Mesodermal cell (in vitro differentiated cells): ENCODE measurements around the gene CCT7.

Experiments
- H3K27ac ChIP-seq: 2 replicates; pipeline ENCODE4 v1.7.0; 2013; ENCODE audit warnings: mild to moderate bottlenecking, low read depth, low read length, moderate library complexity; ENCODE audit not compliant: severe bottlenecking
- H3K36me3 ChIP-seq: 2 replicates; pipeline ENCODE4 v1.7.1; 2013; ENCODE audit warnings: mild to moderate bottlenecking, low read length, moderate library complexity; ENCODE audit not compliant: control insufficient read depth, insufficient read depth
- H3K4me1 ChIP-seq: one replicate; pipeline ENCODE4 v1.7.1; 2013; ENCODE audit warnings: mild to moderate bottlenecking, low read length; ENCODE audit not compliant: insufficient read depth, control insufficient read depth, poor library complexity, severe bottlenecking
- H3K4me3 ChIP-seq: 2 replicates; pipeline ENCODE4 v1.7.0; 2013; ENCODE audit warnings: low read length, control low read depth, mild to moderate bottlenecking; ENCODE audit not compliant: insufficient read depth, poor library complexity, severe bottlenecking; ENCODE audit errors: extremely low read depth
- H3K9me3 ChIP-seq: 2 replicates; pipeline ENCODE4 v1.7.1; 2013; ENCODE audit warnings: mild to moderate bottlenecking, low read length, moderate library complexity; ENCODE audit not compliant: control insufficient read depth
- WGBS, 2 experiments: methylation state at CpG; one replicate each; pipeline ENCODE4 v1.1.5; 2013; ENCODE audit warnings: missing lambda C conversion rate in 2 of 2; ENCODE audit not compliant: insufficient coverage in 2 of 2; 5-methylcytosine and 5-hydroxymethylcytosine counted together

Gene CCT7

GRCh38 chr2:73263540-73264331 is 29.6 kb downstream of the CCT7 start:
- WGBS, 2 experiments, result 95% methylated on average over 7 to 11 of the region's 16 CpGs
- Histone ChIP-seq H3K4me1 (peaks cover 6% of the 10 kb centered on the region), H3K4me3 (no peak overlapping the region), H3K27ac (no peak overlapping the region), H3K9me3 (no peaks in the 10 kb centered on the region), H3K36me3 (no peaks in the 10 kb centered on the region)

- 94% methylated on average over 12 to 15 of the region's 15 CpGs for WGBS, 2 experiments
- Histone ChIP-seq H3K4me3 (no peak overlapping the region), H3K36me3 (no peaks in the 10 kb centered on the region), H3K9me3 (no peaks in the 10 kb centered on the region), H3K27ac (no peak overlapping the region), H3K4me1 (peaks cover 6% of the 10 kb centered on the region)
Observed at GRCh38 chr2:73264332-73264606, 30.2 kb downstream of the CCT7 start.

GRCh38 chr2:73264783-73265182 is 30.7 kb downstream of the CCT7 start:
- 90 to 92% methylated on average over 3 of the region's 4 CpGs for WGBS, 2 experiments
- Histone ChIP-seq H3K4me3 (no peak overlapping the region), H3K27ac (no peak overlapping the region), H3K9me3 (no peaks in the 10 kb centered on the region), H3K4me1 (peaks cover 6% of the 10 kb centered on the region), H3K36me3 (no peaks in the 10 kb centered on the region)

- Histone ChIP-seq H3K27ac (no peak overlapping the region), H3K4me3 (no peak overlapping the region), H3K9me3 (no peaks in the 10 kb centered on the region), H3K4me1 (peaks cover 6% of the 10 kb centered on the region), H3K36me3 (no peaks in the 10 kb centered on the region)
- WGBS, 2 experiments, result 91 to 92% methylated on average over 23 to 26 of the region's 28 CpGs
Observed at GRCh38 chr2:73265298-73266060, 31.4 kb downstream of the CCT7 start.

- no peak overlapping the region for H3K4me3 ChIP-seq
- WGBS, 2 experiments, result 92% methylated on average over 17 to 26 of the region's 26 CpGs
- no peak overlapping the region for H3K27ac ChIP-seq
- no peaks in the 10 kb centered on the region for H3K9me3 ChIP-seq
- H3K4me1 ChIP-seq, result peaks cover 6% of the 10 kb centered on the region
- H3K36me3 ChIP-seq, result no peaks in the 10 kb centered on the region
Observed at GRCh38 chr2:73266061-73266901, 32.2 kb downstream of the CCT7 start.

- no peak overlapping the region for H3K4me3 ChIP-seq
- H3K9me3 ChIP-seq, result no peaks in the 10 kb centered on the region
- 100% methylated on average over 4 of the region's 4 CpGs for WGBS, 2 experiments
- H3K27ac ChIP-seq, result no peak overlapping the region
- no peaks in the 10 kb centered on the region for H3K36me3 ChIP-seq
- H3K4me1 ChIP-seq, result peaks cover 6% of the 10 kb centered on the region
Observed at GRCh38 chr2:73267008-73267407, 32.9 kb downstream of the CCT7 start.

- Histone ChIP-seq H3K9me3 (no peaks in the 10 kb centered on the region), H3K4me1 (peaks cover 6% of the 10 kb centered on the region), H3K27ac (no peak overlapping the region), H3K4me3 (peak overlapping the region; percentile 11), H3K36me3 (no peaks in the 10 kb centered on the region)
- WGBS, 2 experiments, result 20 to 28% methylated on average over 9 to 13 of the region's 14 CpGs
Observed at GRCh38 chr2:73268366-73268829, 34.3 kb downstream of the CCT7 start.

GRCh38 chr2:73268830-73269685 is 35.0 kb downstream of the CCT7 start:
- no peaks in the 10 kb centered on the region for H3K9me3 ChIP-seq
- WGBS, 2 experiments, result 2% methylated on average over 50 to 90 of the region's 113 CpGs
- no peak overlapping the region for H3K27ac ChIP-seq
- H3K36me3 ChIP-seq, result no peaks in the 10 kb centered on the region
- H3K4me1 ChIP-seq, result peaks cover 6% of the 10 kb centered on the region
- H3K4me3 ChIP-seq, result peak overlapping the region; percentile 11

- 25 to 31% methylated on average over 12 to 15 of the region's 22 CpGs for WGBS, 2 experiments
- Histone ChIP-seq H3K9me3 (no peaks in the 10 kb centered on the region), H3K4me3 (no peak overlapping the region), H3K27ac (no peak overlapping the region), H3K4me1 (peaks cover 6% of the 10 kb centered on the region), H3K36me3 (no peaks in the 10 kb centered on the region)
Observed at GRCh38 chr2:73269686-73270465, 35.8 kb downstream of the CCT7 start.
